ENCODE data around the gene RBM23.

DNA sequence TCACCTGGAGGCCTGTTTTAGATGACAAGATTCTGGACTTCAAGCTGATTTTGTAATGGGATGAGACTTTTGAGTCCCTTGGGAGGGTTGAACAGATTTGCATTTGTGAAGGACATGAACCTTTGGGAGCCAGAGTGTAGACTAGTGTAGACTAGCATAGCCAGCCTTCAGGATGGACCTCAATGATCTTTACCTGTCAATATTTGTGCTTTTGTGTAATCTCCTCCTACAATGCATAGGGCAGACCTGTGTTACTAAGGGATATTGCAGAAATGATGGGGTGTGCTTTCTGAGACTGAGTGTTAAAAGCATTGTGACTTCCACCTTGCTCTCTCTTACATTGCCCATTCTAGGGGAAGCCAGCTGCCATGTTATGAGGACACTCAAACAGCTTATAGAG lies 57.3 kb downstream of the RBM23 start:
- TF ChIP-seq, protein P1, sequence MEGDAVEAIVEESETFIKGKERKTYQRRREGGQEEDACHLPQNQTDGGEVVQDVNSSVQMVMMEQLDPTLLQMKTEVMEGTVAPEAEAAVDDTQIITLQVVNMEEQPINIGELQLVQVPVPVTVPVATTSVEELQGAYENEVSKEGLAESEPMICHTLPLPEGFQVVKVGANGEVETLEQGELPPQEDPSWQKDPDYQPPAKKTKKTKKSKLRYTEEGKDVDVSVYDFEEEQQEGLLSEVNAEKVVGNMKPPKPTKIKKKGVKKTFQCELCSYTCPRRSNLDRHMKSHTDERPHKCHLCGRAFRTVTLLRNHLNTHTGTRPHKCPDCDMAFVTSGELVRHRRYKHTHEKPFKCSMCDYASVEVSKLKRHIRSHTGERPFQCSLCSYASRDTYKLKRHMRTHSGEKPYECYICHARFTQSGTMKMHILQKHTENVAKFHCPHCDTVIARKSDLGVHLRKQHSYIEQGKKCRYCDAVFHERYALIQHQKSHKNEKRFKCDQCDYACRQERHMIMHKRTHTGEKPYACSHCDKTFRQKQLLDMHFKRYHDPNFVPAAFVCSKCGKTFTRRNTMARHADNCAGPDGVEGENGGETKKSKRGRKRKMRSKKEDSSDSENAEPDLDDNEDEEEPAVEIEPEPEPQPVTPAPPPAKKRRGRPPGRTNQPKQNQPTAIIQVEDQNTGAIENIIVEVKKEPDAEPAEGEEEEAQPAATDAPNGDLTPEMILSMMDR (IDR thresholded peaks at IDR 0.05; ENCODE audit: poor library complexity, severe bottlenecking): no peak
- TF ChIP-seq POLR2AphosphoS5 (IDR thresholded peaks at IDR 0.05): no peak
- no peak for TF ChIP-seq MXI1 (conservative IDR thresholded peaks at IDR 0.05; ENCODE audit: poor library complexity, severe bottlenecking)
- no peak for TF ChIP-seq EZH2 (IDR thresholded peaks at IDR 0.05; ENCODE audit: borderline replicate concordance, insufficient read depth, low read length, poor library complexity, severe bottlenecking)
- no peak for TF ChIP-seq TAF1 (IDR thresholded peaks at IDR 0.05; ENCODE audit: low read depth)
